Stimulated activated CD8-positive, alpha-beta memory T cell treated with anti-CD3 and anti-CD28 coated beads, Interleukin-7, amount 100 ng/mL, for 24 hours (primary cell): ENCODE data around the gene DVL1.
"Not testable (repeated sequence)": the region's sequence is repeated elsewhere in the genome, so short reads cannot be mapped to it uniquely, and the experiment has no call there.

ENCODE experiments used
- DNase-seq: peaks from one replicate; pipeline ENCODE4 v3.0.0-alpha.2; 2020; ENCODE audit warnings: low read depth

Gene DVL1

GRCh38 chr1:1349256-1350012 is at the start of gene DVL1:
Gene DVL1, minus strand, starts transcription at chr1:1349418. Its CDS starts 353 bp downstream, at chr1:1349065.
- DNase-seq = peak; percentile 38

GRCh38 chr1:1398677-1399186 is 49.5 kb upstream of the DVL1 start:
- no peak for DNase-seq

- DNase-seq = no peak
Observed at GRCh38 chr1:1397839-1398523, 48.8 kb upstream of the DVL1 start.

GRCh38 chr1:1395166-1395565 is 45.9 kb upstream of the DVL1 start:
- DNase-seq = no peak

DNA sequence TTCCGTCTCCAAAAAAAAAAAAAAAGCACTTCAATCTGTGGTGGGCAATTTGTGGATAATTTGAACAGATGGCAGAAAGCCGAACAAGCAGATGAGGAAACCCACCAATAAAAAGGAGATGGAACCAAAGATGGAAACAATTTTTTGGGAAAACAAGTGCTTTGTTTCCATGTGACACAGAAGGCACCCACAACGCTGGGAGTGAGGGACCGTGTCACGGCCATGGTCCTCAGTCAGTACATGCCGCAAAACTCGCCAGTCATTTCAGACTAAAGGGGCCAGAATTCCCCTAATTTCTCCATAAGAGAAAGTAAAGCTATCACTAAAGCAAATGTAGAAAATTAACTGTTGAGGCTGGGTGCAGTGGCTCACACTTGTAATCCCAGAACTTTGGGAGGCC is 44.9 kb upstream of the DVL1 start:
- DNase-seq = no peak

GRCh38 chr1:1393428-1393827 is 44.2 kb upstream of the DVL1 start:
- no peak for DNase-seq

GRCh38 chr1:1393014-1393413 is 43.8 kb upstream of the DVL1 start:
- no peak for DNase-seq

DNA sequence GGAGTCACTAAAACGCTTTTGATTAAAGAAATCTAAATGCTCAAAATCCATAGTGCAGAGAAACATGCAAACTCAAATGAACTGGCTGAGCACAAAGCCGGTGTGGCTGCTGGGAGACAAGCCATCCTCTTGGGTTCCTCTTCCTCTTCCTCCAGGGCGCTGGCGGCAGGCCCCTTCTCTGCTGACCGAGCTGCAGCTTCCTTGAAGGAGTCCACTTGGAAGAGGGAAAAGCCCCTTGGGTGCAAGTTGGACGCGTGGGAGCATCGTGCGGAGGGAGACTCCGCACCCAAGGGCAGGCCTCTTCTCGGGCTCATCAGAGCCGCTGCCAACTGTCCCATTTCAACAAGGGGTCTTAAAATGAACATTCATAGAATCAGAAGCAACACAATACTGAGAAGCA is 42.0 kb upstream of the DVL1 start:
- DNase-seq = no peak

DNA sequence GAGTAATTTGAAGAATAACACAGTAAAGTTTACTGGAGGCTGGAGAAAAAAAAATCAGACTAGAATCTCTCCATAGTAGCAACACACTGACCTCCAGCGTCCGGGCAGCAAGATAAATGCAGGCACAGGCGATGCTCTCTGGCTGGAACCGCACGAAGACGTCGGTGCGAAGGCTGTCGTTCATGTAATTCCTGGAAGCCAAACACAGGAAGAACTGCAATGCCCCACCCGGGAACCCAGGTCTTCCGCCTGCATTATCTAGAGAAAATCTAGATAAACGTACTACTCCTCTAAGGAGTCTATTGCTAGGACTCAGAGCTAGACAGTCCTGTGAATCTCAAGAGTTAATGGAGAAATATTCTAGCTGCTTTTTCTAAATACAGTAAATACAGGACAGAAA is 41.5 kb upstream of the DVL1 start:
- DNase-seq = no peak

GRCh38 chr1:1388078-1388472 is 38.9 kb upstream of the DVL1 start:
- no peak for DNase-seq

GRCh38 chr1:1387098-1388077 is 38.2 kb upstream of the DVL1 start:
- DNase-seq = no peak

DNA sequence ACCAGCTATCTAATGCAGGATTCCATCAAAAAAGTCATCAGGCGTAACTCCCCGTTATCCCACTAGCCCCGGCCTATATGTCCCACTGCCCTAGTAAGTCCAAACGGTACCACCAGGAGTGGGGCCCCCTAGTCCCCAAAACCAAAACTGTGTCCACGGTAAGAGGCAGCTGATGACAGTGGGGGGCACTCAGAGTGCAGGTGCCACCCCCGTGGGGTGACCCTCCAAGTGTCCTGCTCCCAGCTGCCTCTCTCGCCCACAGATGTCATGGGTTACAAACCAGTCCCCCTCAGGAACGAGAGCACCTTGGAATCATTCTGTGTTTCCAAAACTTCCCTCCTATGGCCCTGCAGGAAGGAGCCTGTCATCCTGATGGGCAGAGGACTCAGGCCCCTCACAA is 36.7 kb upstream of the DVL1 start:
- no peak for DNase-seq

GRCh38 chr1:1385339-1385738 is 36.1 kb upstream of the DVL1 start:
- DNase-seq = not testable (repeated sequence)

DNA sequence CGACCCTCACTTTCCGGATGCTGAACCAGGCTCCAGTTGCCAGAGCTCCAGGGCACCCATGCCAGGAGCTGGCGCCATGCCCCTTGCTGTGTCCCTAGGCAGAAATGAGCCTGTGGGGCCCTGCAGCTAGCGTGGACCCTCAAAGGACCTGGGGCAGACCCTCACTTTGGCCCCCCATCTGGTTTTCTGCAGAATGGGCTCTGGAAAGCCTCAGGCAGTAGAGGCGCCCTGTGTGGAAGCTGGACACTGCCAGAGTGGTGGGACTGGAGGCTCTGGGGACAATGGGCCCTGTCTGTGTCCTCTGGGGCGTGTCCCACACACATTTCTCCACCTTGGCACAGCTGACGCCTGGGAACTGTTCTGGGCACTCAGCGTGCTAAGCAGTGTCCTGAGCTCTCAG is 32.1 kb upstream of the DVL1 start:
- DNase-seq = no peak

DNA sequence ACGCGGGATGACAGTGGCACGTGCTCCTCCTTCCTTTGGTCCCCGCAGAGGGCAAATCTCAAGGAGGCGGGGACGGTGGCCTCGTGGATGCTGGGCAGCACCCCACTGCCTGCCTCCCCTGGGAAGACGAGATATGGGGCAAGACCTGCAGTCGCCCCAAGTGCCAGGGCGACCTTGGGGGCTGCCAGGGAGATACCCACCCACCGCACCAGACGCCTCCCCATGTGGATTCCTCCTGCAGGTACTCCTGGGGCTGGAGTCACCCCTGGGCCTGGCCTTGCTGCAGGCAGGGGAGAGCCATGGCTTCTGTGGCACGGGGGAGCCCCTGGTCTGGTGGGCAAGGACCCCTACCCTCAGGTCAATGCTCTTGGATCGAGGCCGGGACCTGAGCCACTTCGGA is 31.6 kb upstream of the DVL1 start:
- no peak for DNase-seq

DNA sequence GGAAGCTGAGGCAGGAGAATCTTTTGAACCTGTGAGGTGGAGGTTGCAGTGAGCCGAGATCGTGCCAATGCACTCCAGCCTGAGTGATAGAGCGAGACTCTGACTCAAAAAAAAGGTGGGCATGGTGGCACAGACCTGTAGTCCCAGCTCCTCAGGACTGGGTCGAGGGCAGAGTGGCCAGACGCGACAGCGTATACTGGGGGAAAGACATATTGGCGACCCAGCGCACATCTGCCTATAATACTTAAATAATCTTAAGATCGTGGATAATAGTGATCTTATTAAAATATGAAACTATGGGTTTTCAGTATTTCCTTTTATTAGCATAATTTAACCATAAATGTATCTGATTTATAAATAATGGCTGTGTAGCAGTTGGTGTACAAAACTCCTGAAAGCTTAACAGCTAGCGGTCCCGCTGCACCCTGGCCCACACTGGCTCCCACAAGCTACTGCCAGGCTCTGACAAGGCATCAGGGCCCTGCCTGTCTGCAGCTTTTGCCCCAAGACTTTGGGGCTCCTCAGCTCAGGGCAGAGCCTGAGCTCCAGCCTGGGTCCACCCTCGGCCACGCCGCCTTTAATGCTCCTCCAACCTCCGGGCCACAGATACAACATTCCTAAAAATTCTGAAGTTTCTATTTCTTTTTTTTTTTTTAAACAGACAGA is 28.5 kb upstream of the DVL1 start:
- DNase-seq = no peak

GRCh38 chr1:1376551-1377226 is 27.5 kb upstream of the DVL1 start:
- DNase-seq = no peak

- DNase-seq = peak; percentile 86
Observed at GRCh38 chr1:1374929-1375662, 25.9 kb upstream of the DVL1 start, which contains the start of gene AURKAIP1. Gene AURKAIP1, minus strand, starts transcription at chr1:1375207. Its CDS starts 451 bp downstream, at chr1:1374756.

- no peak for DNase-seq
Observed at GRCh38 chr1:1374589-1374928, 25.3 kb upstream of the DVL1 start.

- no peak for DNase-seq
Observed at GRCh38 chr1:1373815-1374588, 24.8 kb upstream of the DVL1 start.
